Nephron (organoid): ENCODE measurements around the gene LEMD2.
A peak's percentile ranks its signal among the peaks of the same experiment; 100 is the strongest.

Source experiments
- H3K27ac Mint-ChIP-seq, 3 experiments: 2 replicates each; pipeline ENCODE4 v1.8.0; 2020; ENCODE audit warnings: mixed read lengths in 3 of 3, mild to moderate bottlenecking in 2 of 3, moderate library complexity in 1 of 3
- H3K27me3 Mint-ChIP-seq: 2 replicates; pipeline ENCODE4 v1.8.0; 2021; ENCODE audit warnings: low read depth, mild to moderate bottlenecking, moderate library complexity, mixed read lengths
- H3K36me3 Mint-ChIP-seq: 2 replicates; pipeline ENCODE4 v1.8.0; 2020; ENCODE audit warnings: low read depth, mixed read lengths
- H3K4me1 Mint-ChIP-seq: 2 replicates; pipeline ENCODE4 v1.8.0; 2020; ENCODE audit warnings: mixed read lengths
- H3K4me3 Mint-ChIP-seq, 3 experiments: 2 replicates each; pipeline ENCODE4 v1.8.0; 2020; ENCODE audit warnings: mild to moderate bottlenecking in 3 of 3, mixed read lengths in 3 of 3, moderate library complexity in 2 of 3
- H3K9me3 Mint-ChIP-seq: 2 replicates; pipeline ENCODE4 v1.8.0; 2020; ENCODE audit warnings: mixed read lengths
- TF ChIP-seq, protein P1 (sequence below), 3 experiments: fragments of 200-600 bp; sonication (generic); IDR thresholded peaks; one replicate each; pipeline ENCODE4 v1.5.0; 2021; ENCODE audit warnings: antibody characterized with exemption in 3 of 3; ENCODE audit not compliant: unreplicated experiment in 3 of 3

The LEMD2 gene

DNA sequence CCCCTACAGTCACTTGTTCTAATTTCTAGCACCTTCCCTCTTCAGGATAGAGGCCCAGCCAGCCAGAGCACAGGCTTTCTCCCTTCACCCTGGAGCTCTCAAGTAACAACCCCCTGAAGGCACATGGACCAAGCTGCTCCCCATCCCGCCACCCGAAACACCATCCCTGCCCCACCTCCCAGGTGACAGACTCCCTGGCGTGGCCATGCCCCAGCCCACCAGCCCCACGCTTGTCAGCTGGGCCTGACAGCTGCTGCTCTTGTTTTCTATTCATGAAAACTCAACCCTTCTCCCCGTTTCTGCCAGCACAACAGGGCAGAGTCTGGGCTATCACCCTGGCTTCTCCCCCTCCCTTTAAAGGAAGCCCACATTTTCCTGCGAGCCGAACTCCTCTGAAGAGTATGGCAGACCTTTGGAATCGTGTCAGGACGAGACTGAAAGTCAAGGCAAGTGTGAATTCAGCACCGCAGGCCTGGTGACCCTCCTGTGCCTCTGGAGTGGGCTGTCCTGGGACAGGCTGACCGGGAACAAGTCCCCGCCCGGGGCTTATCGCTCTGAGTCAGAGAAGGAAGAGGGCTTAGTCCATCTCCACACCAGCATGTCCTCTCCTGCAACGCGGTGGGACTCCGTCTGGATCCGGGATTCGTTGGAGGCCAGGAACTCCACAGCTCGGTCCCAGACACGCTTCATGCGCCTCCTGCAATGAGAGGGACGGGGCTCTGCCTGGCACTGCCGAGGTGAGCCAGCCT is 16.7 kb downstream of the LEMD2 start:
- Mint-ChIP-seq H3K4me3 (peak overlapping the region; percentile 40 to 49 (median 48)), H3K4me1 (peaks cover 50% of the 10 kb centered on the region), H3K36me3 (peaks cover 36% of the 10 kb centered on the region), H3K27me3 (peaks cover 7% of the 10 kb centered on the region), H3K9me3 (no peaks in the 10 kb centered on the region), H3K27ac (peak overlapping the region; percentile 78 to 96 (median 93))
- TF ChIP-seq, protein P1, sequence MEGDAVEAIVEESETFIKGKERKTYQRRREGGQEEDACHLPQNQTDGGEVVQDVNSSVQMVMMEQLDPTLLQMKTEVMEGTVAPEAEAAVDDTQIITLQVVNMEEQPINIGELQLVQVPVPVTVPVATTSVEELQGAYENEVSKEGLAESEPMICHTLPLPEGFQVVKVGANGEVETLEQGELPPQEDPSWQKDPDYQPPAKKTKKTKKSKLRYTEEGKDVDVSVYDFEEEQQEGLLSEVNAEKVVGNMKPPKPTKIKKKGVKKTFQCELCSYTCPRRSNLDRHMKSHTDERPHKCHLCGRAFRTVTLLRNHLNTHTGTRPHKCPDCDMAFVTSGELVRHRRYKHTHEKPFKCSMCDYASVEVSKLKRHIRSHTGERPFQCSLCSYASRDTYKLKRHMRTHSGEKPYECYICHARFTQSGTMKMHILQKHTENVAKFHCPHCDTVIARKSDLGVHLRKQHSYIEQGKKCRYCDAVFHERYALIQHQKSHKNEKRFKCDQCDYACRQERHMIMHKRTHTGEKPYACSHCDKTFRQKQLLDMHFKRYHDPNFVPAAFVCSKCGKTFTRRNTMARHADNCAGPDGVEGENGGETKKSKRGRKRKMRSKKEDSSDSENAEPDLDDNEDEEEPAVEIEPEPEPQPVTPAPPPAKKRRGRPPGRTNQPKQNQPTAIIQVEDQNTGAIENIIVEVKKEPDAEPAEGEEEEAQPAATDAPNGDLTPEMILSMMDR (IDR thresholded peaks at IDR 0.05; ENCODE audit: unreplicated experiment in 3 of 3) = no peak

DNA sequence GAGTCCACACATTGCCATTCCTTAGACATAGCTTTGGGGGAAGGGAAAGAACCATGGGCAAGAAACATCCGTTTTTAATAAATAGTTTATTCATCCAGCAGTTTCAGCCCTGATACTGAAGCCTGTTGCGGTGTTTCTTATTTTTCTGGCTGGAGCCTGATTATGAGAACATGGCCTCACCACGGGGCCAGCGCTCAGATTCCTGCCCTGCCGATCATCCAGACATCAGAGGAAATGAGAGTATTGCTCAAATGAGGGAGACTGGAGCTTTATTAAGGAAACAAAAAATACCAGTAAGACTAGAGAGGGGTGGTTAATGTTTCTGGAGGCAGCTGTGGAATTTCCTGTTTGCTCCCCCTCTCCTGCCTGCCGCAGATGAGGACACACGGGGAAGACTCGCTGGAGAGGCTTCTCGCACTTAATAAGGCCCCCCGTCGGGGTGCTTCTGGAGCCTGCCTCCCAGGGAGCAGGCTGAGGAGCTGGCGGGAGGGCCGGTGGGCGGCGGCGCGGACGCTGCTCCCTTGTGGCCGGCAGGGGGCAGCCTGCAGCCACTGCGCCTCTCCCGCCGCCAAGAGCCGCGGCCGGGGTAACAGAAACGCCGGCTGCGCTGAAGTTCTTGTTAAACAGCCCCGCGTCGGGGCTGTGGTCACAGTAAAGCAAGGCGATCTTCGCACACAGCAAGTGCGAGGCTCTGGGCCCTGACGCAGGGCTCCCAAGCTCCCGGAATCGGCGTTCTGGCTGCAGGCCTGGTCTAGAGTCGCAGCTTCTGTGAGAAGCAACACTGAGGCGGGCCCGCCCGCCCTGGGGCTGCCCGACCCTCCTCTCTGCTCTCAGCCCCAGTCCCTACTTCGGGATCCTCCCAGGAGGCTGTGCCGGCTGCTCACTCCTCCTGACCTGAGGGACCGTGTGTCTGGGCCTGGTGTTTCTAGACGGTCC is 17.5 kb downstream of the LEMD2 start:
- Mint-ChIP-seq H3K4me1 (peaks cover 50% of the 10 kb centered on the region), H3K27me3 (peaks cover 9% of the 10 kb centered on the region), H3K36me3 (peaks cover 27% of the 10 kb centered on the region), H3K4me3 (peak overlapping the region in 2 of 3 experiments; percentile 40 to 49), H3K27ac (peak overlapping the region; percentile 93 to 96 (median 95)), H3K9me3 (no peaks in the 10 kb centered on the region)
- TF ChIP-seq, protein P1 (IDR thresholded peaks at IDR 0.05; ENCODE audit: unreplicated experiment in 3 of 3) = peak; percentile 97

DNA sequence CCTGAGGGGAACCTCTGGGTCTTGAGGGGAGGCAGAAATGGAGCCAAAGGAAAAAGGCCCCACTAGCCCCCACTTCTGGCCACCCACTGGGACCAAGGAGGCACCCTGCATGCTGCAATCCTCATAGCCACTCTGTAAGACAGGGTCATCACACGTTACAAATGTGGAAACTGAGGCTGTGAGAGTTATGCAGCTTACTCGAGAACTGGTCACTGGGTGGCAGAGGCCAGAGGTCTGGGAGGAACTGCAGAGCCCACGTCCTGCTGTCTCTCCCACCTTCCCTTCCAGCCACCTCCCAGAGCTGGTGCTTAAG is 18.1 kb downstream of the LEMD2 start:
- Mint-ChIP-seq H3K27ac (peak overlapping the region; percentile 58 to 96 (median 93)), H3K4me3 (no peak overlapping the region), H3K36me3 (peaks cover 21% of the 10 kb centered on the region), H3K9me3 (no peaks in the 10 kb centered on the region), H3K27me3 (peaks cover 12% of the 10 kb centered on the region), H3K4me1 (peaks cover 50% of the 10 kb centered on the region)
- TF ChIP-seq, protein P1 (IDR thresholded peaks at IDR 0.05; ENCODE audit: unreplicated experiment in 3 of 3) = no peak

DNA sequence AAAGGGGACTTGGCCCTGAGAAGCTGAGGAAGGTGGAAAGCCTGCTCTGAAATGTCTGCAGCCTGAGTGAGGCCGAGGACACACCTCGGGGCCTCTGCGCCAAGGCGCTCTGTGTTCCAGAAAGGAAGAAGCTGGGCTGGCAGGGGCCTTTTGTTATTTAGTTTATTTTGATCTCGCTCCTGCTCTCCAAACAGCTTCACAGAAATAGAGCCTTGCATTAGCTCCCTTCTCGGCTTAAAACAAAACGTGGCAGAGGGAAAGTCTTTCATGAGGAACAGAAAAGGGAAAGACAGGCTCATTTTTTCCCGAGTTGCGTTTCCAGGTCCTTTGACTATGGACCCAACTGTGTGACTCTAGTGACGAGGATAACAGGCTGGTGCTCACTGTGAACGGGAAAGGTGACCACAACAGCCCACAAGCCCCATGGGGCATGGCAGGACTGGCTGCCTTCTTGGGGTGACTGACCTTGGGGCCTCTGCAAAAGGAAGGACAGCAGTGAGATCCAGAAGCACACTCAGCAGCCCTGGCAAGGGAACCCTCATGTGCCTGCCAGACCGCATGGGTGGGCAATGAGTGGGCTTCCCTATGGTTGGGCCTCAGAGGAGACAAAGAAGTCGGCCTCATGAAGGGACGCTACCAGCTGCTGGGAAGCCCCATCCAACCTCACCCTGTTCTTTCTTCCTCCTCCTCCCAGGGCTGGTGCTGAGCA is 18.7 kb downstream of the LEMD2 start:
- TF ChIP-seq, protein P1 (IDR thresholded peaks at IDR 0.05; ENCODE audit: unreplicated experiment in 3 of 3) = no peak
- Mint-ChIP-seq H3K27me3 (peaks cover 17% of the 10 kb centered on the region), H3K27ac (peak overlapping the region; percentile 58 to 96 (median 93)), H3K9me3 (no peaks in the 10 kb centered on the region), H3K4me1 (peaks cover 55% of the 10 kb centered on the region), H3K4me3 (peak overlapping the region in 1 of 3 experiments; percentile 9), H3K36me3 (peaks cover 17% of the 10 kb centered on the region)

DNA sequence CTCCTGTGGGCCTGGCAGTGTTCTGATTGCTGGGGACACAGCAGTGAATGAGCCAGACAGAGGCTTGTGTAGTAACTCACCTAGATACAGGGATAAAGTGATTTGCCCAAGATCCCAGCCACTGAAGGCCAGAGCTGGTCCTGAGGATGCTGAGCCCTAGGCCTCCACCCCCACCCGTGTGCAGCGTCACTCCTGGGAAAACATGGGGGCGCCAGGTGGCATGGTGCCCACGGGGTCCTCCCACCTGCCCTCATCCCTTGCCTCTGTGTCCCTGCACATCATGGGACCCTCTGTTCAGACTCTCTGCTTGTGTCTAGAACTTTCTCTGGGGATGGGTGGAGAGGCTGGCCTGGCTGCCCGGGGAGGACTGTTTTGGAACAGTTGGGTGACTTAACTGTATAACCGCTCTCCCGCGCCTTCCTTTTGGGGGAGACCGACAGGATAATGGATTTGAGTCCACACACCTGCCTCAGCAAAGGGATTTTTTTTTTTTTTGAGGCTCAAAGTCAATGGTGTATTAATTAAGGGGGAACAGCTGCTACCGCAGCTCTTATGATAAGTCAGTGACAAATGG is 19.6 kb downstream of the LEMD2 start:
- Mint-ChIP-seq H3K4me3 (no peak overlapping the region), H3K27me3 (peaks cover 21% of the 10 kb centered on the region), H3K36me3 (peaks cover 11% of the 10 kb centered on the region), H3K4me1 (peaks cover 60% of the 10 kb centered on the region), H3K9me3 (no peaks in the 10 kb centered on the region), H3K27ac (peak overlapping the region in 2 of 3 experiments; percentile 67 to 93)
- TF ChIP-seq, protein P1 (IDR thresholded peaks at IDR 0.05; ENCODE audit: unreplicated experiment in 3 of 3) = no peak
